Right lobe of liver (tissue), 4 donors: ENCODE data around the gene MEPE.

Experiments used
- POLR2A ChIP-seq: fragments of 450-650 bp; IDR thresholded peaks from one replicate; pipeline ENCODE4 v1.6.1; 2017; ENCODE audit warnings: antibody characterized with exemption, mild to moderate bottlenecking
- TF ChIP-seq, protein P1 (sequence below), 4 donors: fragments of 200-600 bp in 3 of 4; fragments of 450-650 bp in 1 of 4; IDR thresholded peaks; one replicate each; pipeline versions ENCODE4 v1.5.1 to v1.8.0; 2016 to 2022; ENCODE audit warnings: antibody characterized with exemption in 4 of 4, mild to moderate bottlenecking in 2 of 4
- donor health status: DM: no; HTN: no; CAD: no.
- donor health status: DM: no; HTN: no; CAD: no.
- donor health status: DM: no; HTN: yes; CAD: no.

DNA sequence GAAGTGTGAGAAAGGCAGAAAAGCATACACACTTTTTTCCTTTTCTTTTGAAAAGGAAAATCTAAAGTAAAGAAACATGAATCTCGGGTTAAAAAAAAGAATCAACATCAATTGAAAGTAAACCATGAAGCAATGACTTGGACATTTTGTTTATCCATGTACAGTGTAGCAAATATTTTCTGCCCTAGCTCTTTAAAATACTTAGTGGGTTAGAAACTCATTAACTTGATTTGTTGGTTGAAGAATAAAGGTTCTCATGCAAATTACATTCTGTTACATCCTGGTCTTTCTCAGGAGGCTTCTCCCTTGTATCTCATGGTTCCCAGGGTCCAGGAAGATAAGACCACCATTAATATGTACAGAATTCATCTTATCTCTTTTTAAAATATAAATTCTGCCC, 9.0 kb upstream of the MEPE start:
- TF ChIP-seq, protein P1, sequence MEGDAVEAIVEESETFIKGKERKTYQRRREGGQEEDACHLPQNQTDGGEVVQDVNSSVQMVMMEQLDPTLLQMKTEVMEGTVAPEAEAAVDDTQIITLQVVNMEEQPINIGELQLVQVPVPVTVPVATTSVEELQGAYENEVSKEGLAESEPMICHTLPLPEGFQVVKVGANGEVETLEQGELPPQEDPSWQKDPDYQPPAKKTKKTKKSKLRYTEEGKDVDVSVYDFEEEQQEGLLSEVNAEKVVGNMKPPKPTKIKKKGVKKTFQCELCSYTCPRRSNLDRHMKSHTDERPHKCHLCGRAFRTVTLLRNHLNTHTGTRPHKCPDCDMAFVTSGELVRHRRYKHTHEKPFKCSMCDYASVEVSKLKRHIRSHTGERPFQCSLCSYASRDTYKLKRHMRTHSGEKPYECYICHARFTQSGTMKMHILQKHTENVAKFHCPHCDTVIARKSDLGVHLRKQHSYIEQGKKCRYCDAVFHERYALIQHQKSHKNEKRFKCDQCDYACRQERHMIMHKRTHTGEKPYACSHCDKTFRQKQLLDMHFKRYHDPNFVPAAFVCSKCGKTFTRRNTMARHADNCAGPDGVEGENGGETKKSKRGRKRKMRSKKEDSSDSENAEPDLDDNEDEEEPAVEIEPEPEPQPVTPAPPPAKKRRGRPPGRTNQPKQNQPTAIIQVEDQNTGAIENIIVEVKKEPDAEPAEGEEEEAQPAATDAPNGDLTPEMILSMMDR (IDR thresholded peaks at IDR 0.05): no peak
- no peak for TF ChIP-seq POLR2A
